ENCODE data around the gene BRD4. TPM values are rescaled to one million over a fixed set of nuclear protein-coding genes. Genes with fewer than 3 reads are reported as not detected.

The BRD4 gene
- polyA plus RNA-seq, 3 donors, result 3.7 to 19.2 (median 4.2) TPM

- no peak overlapping the region for H3K4me3 Mint-ChIP-seq
- TF ChIP-seq CTCF (IDR thresholded peaks at IDR 0.05), result no peak
- Histone ChIP-seq H3K4me3 (replicated peaks in 1 of 3; ENCODE audit: low read depth in 2 of 3, low read length in 3 of 3) (no peak overlapping the region), H3K27me3 (ENCODE audit: control insufficient read depth in 2 of 2, insufficient read depth in 2 of 2, low read length in 2 of 2) (no peaks in the 10 kb centered on the region), H3K4me1 (ENCODE audit: control insufficient read depth in 1 of 2, insufficient read depth in 2 of 2, low read length in 2 of 2) (no peaks in the 10 kb centered on the region), H4K20me1 (ENCODE audit: insufficient read depth, low read length) (peaks cover 100% of the 10 kb centered on the region), H2AFZ (ENCODE audit: insufficient read depth, low read depth, low read length, poor library complexity, severe bottlenecking) (no peak overlapping the region), H3K9ac (ENCODE audit: insufficient read depth, low read length, poor library complexity, severe bottlenecking) (no peak overlapping the region), H3K27ac (ENCODE audit: low read depth in 1 of 2, low read length in 2 of 2) (peak overlapping the region in 1 of 2 donors; percentile 17), H3K9me3 (replicated peaks in 1 of 2; ENCODE audit: control insufficient read depth in 1 of 2, insufficient read depth in 1 of 2, low read length in 2 of 2) (no peaks in the 10 kb centered on the region), H3K79me2 (ENCODE audit: insufficient read depth, low read length) (peaks cover 76% of the 10 kb centered on the region), H3K4me2 (replicated peaks; ENCODE audit: extremely low read depth, low read length, poor library complexity, severe bottlenecking) (no peak overlapping the region), H3K36me3 (replicated peaks in 1 of 2; ENCODE audit: control insufficient read depth in 1 of 2, insufficient read depth in 2 of 2, low read length in 2 of 2) (peaks cover 94 to 100% of the 10 kb centered on the region in 2 donors)
- H3K27ac Mint-ChIP-seq, result peak overlapping the region in 1 of 7 donors; percentile 73
- H3K27me3 Mint-ChIP-seq (ENCODE audit: low read depth in 3 of 3), result no peaks in the 10 kb centered on the region
- intact Hi-C loops (cut with micrococcal nuclease), result loop anchor here (2.0 to 10.0 kb wide), 2 partner anchors 109 to 291 kb away; partner anchors contain the start of gene AKAP8 (in 1 of the 2)
- H3K4me1 Mint-ChIP-seq, result no peaks in the 10 kb centered on the region
- peaks cover 88 to 95% of the 10 kb centered on the region in 2 donors for H3K36me3 Mint-ChIP-seq
- H3K9me3 Mint-ChIP-seq, result no peaks in the 10 kb centered on the region
- no peak for DNase-seq
- WGBS (ENCODE audit: insufficient coverage), result 92% methylated on average over 8 of the region's 8 CpGs
Observed at GRCh38 chr19:15265850-15266248, 66.5 kb downstream of the BRD4 start.

GRCh38 chr19:15265214-15265849 lies 67.0 kb downstream of the BRD4 start:
- peaks cover 100% of the 10 kb centered on the region for H4K20me1 ChIP-seq (ENCODE audit: insufficient read depth, low read length)
- peaks cover 76% of the 10 kb centered on the region for H3K79me2 ChIP-seq (ENCODE audit: insufficient read depth, low read length)

More at GRCh38 chr19:15265214-15265849, 67.0 kb downstream of the BRD4 start:
- Histone ChIP-seq H3K4me2 (replicated peaks; ENCODE audit: extremely low read depth, low read length, poor library complexity, severe bottlenecking) (no peak overlapping the region), H3K27ac (ENCODE audit: low read depth in 1 of 2, low read length in 2 of 2) (peak overlapping the region in 1 of 2 donors; percentile 17), H3K27me3 (ENCODE audit: control insufficient read depth in 2 of 2, insufficient read depth in 2 of 2, low read length in 2 of 2) (no peaks in the 10 kb centered on the region), H2AFZ (ENCODE audit: insufficient read depth, low read depth, low read length, poor library complexity, severe bottlenecking) (no peak overlapping the region), H3K9ac (ENCODE audit: insufficient read depth, low read length, poor library complexity, severe bottlenecking) (no peak overlapping the region), H3K9me3 (replicated peaks in 1 of 2; ENCODE audit: control insufficient read depth in 1 of 2, insufficient read depth in 1 of 2, low read length in 2 of 2) (no peaks in the 10 kb centered on the region), H3K4me3 (replicated peaks in 1 of 3; ENCODE audit: low read depth in 2 of 3, low read length in 3 of 3) (no peak overlapping the region), H3K4me1 (ENCODE audit: control insufficient read depth in 1 of 2, insufficient read depth in 2 of 2, low read length in 2 of 2) (no peaks in the 10 kb centered on the region), H3K36me3 (replicated peaks in 1 of 2; ENCODE audit: control insufficient read depth in 1 of 2, insufficient read depth in 2 of 2, low read length in 2 of 2) (peaks cover 93 to 100% of the 10 kb centered on the region in 2 donors)
- Mint-ChIP-seq H3K4me3 (no peak overlapping the region), H3K4me1 (no peaks in the 10 kb centered on the region), H3K27ac (peak overlapping the region in 2 of 7 donors; percentile 4 to 73), H3K9me3 (no peaks in the 10 kb centered on the region), H3K36me3 (peaks cover 88 to 95% of the 10 kb centered on the region in 2 donors), H3K27me3 (ENCODE audit: low read depth in 3 of 3) (no peaks in the 10 kb centered on the region)
- intact Hi-C loops (cut with micrococcal nuclease), result loop anchor here (2.0 to 10.0 kb wide), 2 partner anchors 109 to 291 kb away; partner anchors contain the start of gene AKAP8 (in 1 of the 2)
- no peak for TF ChIP-seq CTCF (IDR thresholded peaks at IDR 0.05)
- WGBS (ENCODE audit: insufficient coverage), result 98% methylated on average over 19 of the region's 26 CpGs
- DNase-seq, result no peak
